GM23338 (cell line): ENCODE results near the gene ACAT2. TPM values are rescaled to one million over a fixed set of nuclear protein-coding genes. Genes with fewer than 3 reads are reported as not detected.
A peak's percentile ranks its signal among the peaks of the same experiment; 100 is the strongest.

ENCODE experiments used
- ATAC-seq: fragments of 200-7000 bp; cut with Tn5 transposase; 3 replicates; pipeline ENCODE4 v1.9.1; 2020
- DNase-seq: peaks from one replicate; pipeline ENCODE4 v3.0.0-alpha.2; 2015; ENCODE audit warnings: low spot score
- H2AFZ ChIP-seq: fragments of 200-600 bp; sonication (generic); 2 replicates; pipeline ENCODE4 v1.8.0; 2016; ENCODE audit warnings: antibody characterized with exemption, mild to moderate bottlenecking, moderate library complexity
- H3F3A ChIP-seq: fragments of 200-600 bp; sonication (generic); replicated peaks from 2 replicates; pipeline ENCODE4 v1.8.0; 2017; ENCODE audit warnings: antibody characterized with exemption, mixed run types, low read depth
- H3K27ac ChIP-seq: fragments of 200-600 bp; sonication (generic); 2 replicates; pipeline ENCODE4 v1.6.1; 2016; ENCODE audit warnings: low read depth
- H3K27me3 ChIP-seq: fragments of 200-600 bp; sonication (generic); 2 replicates; pipeline ENCODE4 v1.8.0; 2016; ENCODE audit warnings: mild to moderate bottlenecking, mixed run types, moderate library complexity; ENCODE audit not compliant: insufficient read depth
- H3K36me3 ChIP-seq: fragments of 200-600 bp; sonication (generic); 2 replicates; pipeline ENCODE4 v1.8.0; 2016; ENCODE audit warnings: mild to moderate bottlenecking; ENCODE audit not compliant: insufficient read depth
- H3K4me1 ChIP-seq: fragments of 200-600 bp; sonication (generic); 2 replicates; pipeline ENCODE4 v1.8.0; 2016; ENCODE audit warnings: mild to moderate bottlenecking, moderate library complexity; ENCODE audit not compliant: insufficient read depth
- H3K4me2 ChIP-seq: fragments of 200-600 bp; sonication (generic); 2 replicates; pipeline ENCODE4 v1.7.1; 2017; ENCODE audit warnings: mixed run types
- H3K4me3 ChIP-seq: fragments of 200-600 bp; sonication (generic); 2 replicates; pipeline ENCODE4 v1.6.1; 2016; ENCODE audit warnings: mixed run types
- H3K79me2 ChIP-seq: fragments of 200-600 bp; sonication (generic); replicated peaks from 2 replicates; pipeline ENCODE4 v1.8.0; 2017; ENCODE audit warnings: mild to moderate bottlenecking; ENCODE audit not compliant: insufficient read depth
- H3K9me2 ChIP-seq: fragments of 200-600 bp; sonication (generic); 2 replicates; pipeline ENCODE4 v1.8.0; 2017; ENCODE audit not compliant: insufficient read depth
- H4K20me1 ChIP-seq: fragments of 200-600 bp; sonication (generic); replicated peaks from 2 replicates; pipeline ENCODE4 v1.8.0; 2017; ENCODE audit warnings: mild to moderate bottlenecking; ENCODE audit not compliant: insufficient read depth
- H3K27ac Mint-ChIP-seq: 2 replicates; pipeline ENCODE4 v1.8.0; 2020; ENCODE audit warnings: inconsistent platforms, mild to moderate bottlenecking, moderate library complexity, mixed read lengths
- H3K27me3 Mint-ChIP-seq: 3 replicates; pipeline ENCODE4 v1.8.0; 2022; ENCODE audit warnings: low read depth, mild to moderate bottlenecking, moderate library complexity, mixed read lengths, inconsistent platforms; ENCODE audit not compliant: insufficient read depth, poor library complexity
- H3K36me3 Mint-ChIP-seq: 3 replicates; pipeline ENCODE4 v1.8.0; 2021; ENCODE audit warnings: low read depth, mild to moderate bottlenecking, inconsistent platforms, moderate library complexity, mixed read lengths
- H3K4me1 Mint-ChIP-seq: 3 replicates; pipeline ENCODE4 v1.8.0; 2020; ENCODE audit warnings: mild to moderate bottlenecking, inconsistent platforms, mixed read lengths
- H3K4me3 Mint-ChIP-seq: 3 replicates; pipeline ENCODE4 v1.8.0; 2021; ENCODE audit warnings: moderate library complexity, mild to moderate bottlenecking, inconsistent platforms, mixed read lengths
- H3K9me3 Mint-ChIP-seq: 3 replicates; pipeline ENCODE4 v1.8.0; 2020; ENCODE audit warnings: moderate library complexity, mild to moderate bottlenecking, inconsistent platforms, mixed read lengths
- CREB1 ChIP-seq: fragments of 250-450 bp; sonication (Bioruptor Pico); IDR thresholded peaks from 2 replicates; pipeline ENCODE4 v1.5.0; 2020; ENCODE audit warnings: low read depth, mild to moderate bottlenecking, moderate library complexity
- CTCF ChIP-seq, 2 experiments: fragments of 200-600 bp in 1 of 2; sonication (generic) in 1 of 2; conservative IDR thresholded peaks; 2 replicates each; pipeline versions ENCODE4 v1.5.1 to v1.6.1; 2016 to 2017; ENCODE audit warnings: antibody characterized with exemption in 2 of 2, low read depth in 2 of 2, mild to moderate bottlenecking in 2 of 2, moderate library complexity in 1 of 2
- EZH2 ChIP-seq: fragments of 200-600 bp; sonication (generic); IDR thresholded peaks from one replicate; pipeline ENCODE4 v1.8.0; 2017; ENCODE audit warnings: antibody characterized with exemption, mild to moderate bottlenecking, low read depth; ENCODE audit not compliant: unreplicated experiment
- EZH2phosphoT487 ChIP-seq: fragments of 200-600 bp; sonication (generic); IDR thresholded peaks from one replicate; pipeline ENCODE4 v1.8.1; 2018; ENCODE audit warnings: antibody characterized with exemption; ENCODE audit not compliant: unreplicated experiment
- NANOG ChIP-seq: IDR thresholded peaks from 2 replicates; pipeline ENCODE4 v1.6.1; 2016; ENCODE audit warnings: antibody characterized with exemption, borderline replicate concordance
- POLR2AphosphoS5 ChIP-seq: IDR thresholded peaks from 2 replicates; pipeline ENCODE4 v1.6.1; 2016; ENCODE audit warnings: antibody characterized with exemption, low read depth
- STAT1 ChIP-seq: IDR thresholded peaks from one replicate; pipeline ENCODE4 v1.6.1; 2016; ENCODE audit warnings: antibody characterized with exemption; ENCODE audit not compliant: unreplicated experiment
- ZNF331 ChIP-seq: fragments of 250-450 bp; sonication (Bioruptor Pico); IDR thresholded peaks from 2 replicates; pipeline ENCODE4 v1.5.0; 2020; ENCODE audit warnings: low read depth, mild to moderate bottlenecking, moderate library complexity
- polyA plus RNA-seq: library from polyadenylated mRNA; unstranded; fragments of >200 nt; fragmentation: Nextera tagmentation; extraction: Ambion mirVana; gene quantifications from 2 replicates; pipeline ENCODE4 v1.2.1, GENCODE V29; 2016
- total RNA-seq: library from RNA; depleted of rRNA; stranded (reverse); fragments of >200 nt; shearing (Covaris generic); gene quantifications from 2 replicates; pipeline ENCODE4 v1.2.3, GENCODE V29; 2014
- TF ChIP-seq, protein P1 (sequence below): IDR thresholded peaks from 2 replicates; pipeline ENCODE4 v1.6.1; 2016; ENCODE audit warnings: antibody characterized with exemption
- TF ChIP-seq, protein P2 (sequence below): IDR thresholded peaks from one replicate; pipeline ENCODE4 v1.6.1; 2018; ENCODE audit warnings: antibody characterized with exemption; ENCODE audit not compliant: unreplicated experiment
- TF ChIP-seq, protein P3 (sequence below): fragments of 250-450 bp; sonication (Bioruptor Pico); IDR thresholded peaks from 2 replicates; pipeline ENCODE4 v1.5.0; 2020; ENCODE audit warnings: mild to moderate bottlenecking, moderate library complexity

ACAT2 gene
- total and polyA plus RNA-seq, 2 experiments from 2014 or later = 108 to 151 TPM

GRCh38 chr6:159723259-159723658, 38.6 kb upstream of the ACAT2 start (continued):
- TF ChIP-seq CTCF (conservative IDR thresholded peaks at IDR 0.05; ENCODE audit: low read depth in 2 of 2) (no peak), POLR2AphosphoS5 (no peak)

- no peak for ATAC-seq
- peaks cover 78% of the 10 kb centered on the region for H3K79me2 ChIP-seq
- no peak for TF ChIP-seq NANOG
- TF ChIP-seq EZH2 = no peak
- TF ChIP-seq STAT1 = no peak
- TF ChIP-seq, protein P1, sequence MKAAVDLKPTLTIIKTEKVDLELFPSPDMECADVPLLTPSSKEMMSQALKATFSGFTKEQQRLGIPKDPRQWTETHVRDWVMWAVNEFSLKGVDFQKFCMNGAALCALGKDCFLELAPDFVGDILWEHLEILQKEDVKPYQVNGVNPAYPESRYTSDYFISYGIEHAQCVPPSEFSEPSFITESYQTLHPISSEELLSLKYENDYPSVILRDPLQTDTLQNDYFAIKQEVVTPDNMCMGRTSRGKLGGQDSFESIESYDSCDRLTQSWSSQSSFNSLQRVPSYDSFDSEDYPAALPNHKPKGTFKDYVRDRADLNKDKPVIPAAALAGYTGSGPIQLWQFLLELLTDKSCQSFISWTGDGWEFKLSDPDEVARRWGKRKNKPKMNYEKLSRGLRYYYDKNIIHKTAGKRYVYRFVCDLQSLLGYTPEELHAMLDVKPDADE = no peak
- TF ChIP-seq, protein P2, sequence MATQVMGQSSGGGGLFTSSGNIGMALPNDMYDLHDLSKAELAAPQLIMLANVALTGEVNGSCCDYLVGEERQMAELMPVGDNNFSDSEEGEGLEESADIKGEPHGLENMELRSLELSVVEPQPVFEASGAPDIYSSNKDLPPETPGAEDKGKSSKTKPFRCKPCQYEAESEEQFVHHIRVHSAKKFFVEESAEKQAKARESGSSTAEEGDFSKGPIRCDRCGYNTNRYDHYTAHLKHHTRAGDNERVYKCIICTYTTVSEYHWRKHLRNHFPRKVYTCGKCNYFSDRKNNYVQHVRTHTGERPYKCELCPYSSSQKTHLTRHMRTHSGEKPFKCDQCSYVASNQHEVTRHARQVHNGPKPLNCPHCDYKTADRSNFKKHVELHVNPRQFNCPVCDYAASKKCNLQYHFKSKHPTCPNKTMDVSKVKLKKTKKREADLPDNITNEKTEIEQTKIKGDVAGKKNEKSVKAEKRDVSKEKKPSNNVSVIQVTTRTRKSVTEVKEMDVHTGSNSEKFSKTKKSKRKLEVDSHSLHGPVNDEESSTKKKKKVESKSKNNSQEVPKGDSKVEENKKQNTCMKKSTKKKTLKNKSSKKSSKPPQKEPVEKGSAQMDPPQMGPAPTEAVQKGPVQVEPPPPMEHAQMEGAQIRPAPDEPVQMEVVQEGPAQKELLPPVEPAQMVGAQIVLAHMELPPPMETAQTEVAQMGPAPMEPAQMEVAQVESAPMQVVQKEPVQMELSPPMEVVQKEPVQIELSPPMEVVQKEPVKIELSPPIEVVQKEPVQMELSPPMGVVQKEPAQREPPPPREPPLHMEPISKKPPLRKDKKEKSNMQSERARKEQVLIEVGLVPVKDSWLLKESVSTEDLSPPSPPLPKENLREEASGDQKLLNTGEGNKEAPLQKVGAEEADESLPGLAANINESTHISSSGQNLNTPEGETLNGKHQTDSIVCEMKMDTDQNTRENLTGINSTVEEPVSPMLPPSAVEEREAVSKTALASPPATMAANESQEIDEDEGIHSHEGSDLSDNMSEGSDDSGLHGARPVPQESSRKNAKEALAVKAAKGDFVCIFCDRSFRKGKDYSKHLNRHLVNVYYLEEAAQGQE = no peak
- TF ChIP-seq CREB1 = no peak
- TF ChIP-seq EZH2phosphoT487 = no peak
- TF ChIP-seq ZNF331 (CRISPR knock-in tag) = no peak
- TF ChIP-seq, protein P3, sequence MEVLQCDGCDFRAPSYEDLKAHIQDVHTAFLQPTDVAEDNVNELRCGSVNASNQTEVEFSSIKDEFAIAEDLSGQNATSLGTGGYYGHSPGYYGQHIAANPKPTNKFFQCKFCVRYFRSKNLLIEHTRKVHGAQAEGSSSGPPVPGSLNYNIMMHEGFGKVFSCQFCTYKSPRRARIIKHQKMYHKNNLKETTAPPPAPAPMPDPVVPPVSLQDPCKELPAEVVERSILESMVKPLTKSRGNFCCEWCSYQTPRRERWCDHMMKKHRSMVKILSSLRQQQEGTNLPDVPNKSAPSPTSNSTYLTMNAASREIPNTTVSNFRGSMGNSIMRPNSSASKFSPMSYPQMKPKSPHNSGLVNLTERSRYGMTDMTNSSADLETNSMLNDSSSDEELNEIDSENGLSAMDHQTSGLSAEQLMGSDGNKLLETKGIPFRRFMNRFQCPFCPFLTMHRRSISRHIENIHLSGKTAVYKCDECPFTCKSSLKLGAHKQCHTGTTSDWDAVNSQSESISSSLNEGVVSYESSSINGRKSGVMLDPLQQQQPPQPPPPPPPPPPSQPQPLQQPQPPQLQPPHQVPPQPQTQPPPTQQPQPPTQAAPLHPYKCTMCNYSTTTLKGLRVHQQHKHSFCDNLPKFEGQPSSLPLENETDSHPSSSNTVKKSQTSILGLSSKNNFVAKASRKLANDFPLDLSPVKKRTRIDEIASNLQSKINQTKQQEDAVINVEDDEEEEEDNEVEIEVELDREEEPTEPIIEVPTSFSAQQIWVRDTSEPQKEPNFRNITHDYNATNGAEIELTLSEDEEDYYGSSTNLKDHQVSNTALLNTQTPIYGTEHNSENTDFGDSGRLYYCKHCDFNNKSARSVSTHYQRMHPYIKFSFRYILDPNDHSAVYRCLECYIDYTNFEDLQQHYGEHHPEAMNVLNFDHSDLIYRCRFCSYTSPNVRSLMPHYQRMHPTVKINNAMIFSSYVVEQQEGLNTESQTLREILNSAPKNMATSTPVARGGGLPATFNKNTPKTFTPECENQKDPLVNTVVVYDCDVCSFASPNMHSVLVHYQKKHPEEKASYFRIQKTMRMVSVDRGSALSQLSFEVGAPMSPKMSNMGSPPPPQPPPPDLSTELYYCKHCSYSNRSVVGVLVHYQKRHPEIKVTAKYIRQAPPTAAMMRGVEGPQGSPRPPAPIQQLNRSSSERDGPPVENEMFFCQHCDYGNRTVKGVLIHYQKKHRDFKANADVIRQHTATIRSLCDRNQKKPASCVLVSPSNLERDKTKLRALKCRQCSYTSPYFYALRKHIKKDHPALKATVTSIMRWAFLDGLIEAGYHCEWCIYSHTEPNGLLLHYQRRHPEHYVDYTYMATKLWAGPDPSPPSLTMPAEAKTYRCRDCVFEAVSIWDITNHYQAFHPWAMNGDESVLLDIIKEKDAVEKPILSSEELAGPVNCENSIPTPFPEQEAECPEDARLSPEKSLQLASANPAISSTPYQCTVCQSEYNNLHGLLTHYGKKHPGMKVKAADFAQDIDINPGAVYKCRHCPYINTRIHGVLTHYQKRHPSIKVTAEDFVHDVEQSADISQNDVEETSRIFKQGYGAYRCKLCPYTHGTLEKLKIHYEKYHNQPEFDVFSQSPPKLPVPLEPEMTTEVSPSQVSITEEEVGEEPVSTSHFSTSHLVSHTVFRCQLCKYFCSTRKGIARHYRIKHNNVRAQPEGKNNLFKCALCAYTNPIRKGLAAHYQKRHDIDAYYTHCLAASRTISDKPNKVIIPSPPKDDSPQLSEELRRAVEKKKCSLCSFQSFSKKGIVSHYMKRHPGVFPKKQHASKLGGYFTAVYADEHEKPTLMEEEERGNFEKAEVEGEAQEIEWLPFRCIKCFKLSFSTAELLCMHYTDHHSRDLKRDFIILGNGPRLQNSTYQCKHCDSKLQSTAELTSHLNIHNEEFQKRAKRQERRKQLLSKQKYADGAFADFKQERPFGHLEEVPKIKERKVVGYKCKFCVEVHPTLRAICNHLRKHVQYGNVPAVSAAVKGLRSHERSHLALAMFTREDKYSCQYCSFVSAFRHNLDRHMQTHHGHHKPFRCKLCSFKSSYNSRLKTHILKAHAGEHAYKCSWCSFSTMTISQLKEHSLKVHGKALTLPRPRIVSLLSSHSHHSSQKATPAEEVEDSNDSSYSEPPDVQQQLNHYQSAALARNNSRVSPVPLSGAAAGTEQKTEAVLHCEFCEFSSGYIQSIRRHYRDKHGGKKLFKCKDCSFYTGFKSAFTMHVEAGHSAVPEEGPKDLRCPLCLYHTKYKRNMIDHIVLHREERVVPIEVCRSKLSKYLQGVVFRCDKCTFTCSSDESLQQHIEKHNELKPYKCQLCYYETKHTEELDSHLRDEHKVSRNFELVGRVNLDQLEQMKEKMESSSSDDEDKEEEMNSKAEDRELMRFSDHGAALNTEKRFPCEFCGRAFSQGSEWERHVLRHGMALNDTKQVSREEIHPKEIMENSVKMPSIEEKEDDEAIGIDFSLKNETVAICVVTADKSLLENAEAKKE = no peak
- no peak for TF ChIP-seq POLR2AphosphoS5
These were observed 37.1 kb upstream of the ACAT2 start for GRCh38 chr6:159724778-159725177.

More at GRCh38 chr6:159724778-159725177, 37.1 kb upstream of the ACAT2 start:
- Mint-ChIP-seq H3K27me3 (peaks cover 13% of the 10 kb centered on the region), H3K9me3 (no peaks in the 10 kb centered on the region), H3K36me3 (peaks cover 32% of the 10 kb centered on the region; the same call in 2 of the 3 replicates), H3K27ac (no peak overlapping the region), H3K4me3 (peak overlapping the region; percentile 99; the same call in 2 of the 3 replicates), H3K4me1 (peaks cover 10% of the 10 kb centered on the region)
- Histone ChIP-seq H2AFZ (no peak overlapping the region), H3K36me3 (no peaks in the 10 kb centered on the region), H3F3A (0 out of 2 replicates have a peak, but pooled peaks cover 3% of the 10 kb centered on the region), H3K27ac (no peak overlapping the region), H3K4me1 (peaks cover 19% of the 10 kb centered on the region), H4K20me1 (peaks cover 22% of the 10 kb centered on the region), H3K4me2 (no peak overlapping the region), H3K9me2 (no peaks in the 10 kb centered on the region), H3K27me3 (no peaks in the 10 kb centered on the region), H3K4me3 (no peak overlapping the region)
- no peak for DNase-seq
